ENCODE measurements around the gene FRRS1. TPM values are rescaled to one million over a fixed set of nuclear protein-coding genes. Genes with fewer than 3 reads are reported as not detected.
A peak's percentile ranks its signal among the peaks of the same experiment; 100 is the strongest.

The FRRS1 gene
- total and polyA plus RNA-seq, 10 of the 15 experiments (the other 5 are each of a cell fraction or from before 2014, with no cell fraction given) = 0.13 to 18.9 (median 8.0) TPM

DNA sequence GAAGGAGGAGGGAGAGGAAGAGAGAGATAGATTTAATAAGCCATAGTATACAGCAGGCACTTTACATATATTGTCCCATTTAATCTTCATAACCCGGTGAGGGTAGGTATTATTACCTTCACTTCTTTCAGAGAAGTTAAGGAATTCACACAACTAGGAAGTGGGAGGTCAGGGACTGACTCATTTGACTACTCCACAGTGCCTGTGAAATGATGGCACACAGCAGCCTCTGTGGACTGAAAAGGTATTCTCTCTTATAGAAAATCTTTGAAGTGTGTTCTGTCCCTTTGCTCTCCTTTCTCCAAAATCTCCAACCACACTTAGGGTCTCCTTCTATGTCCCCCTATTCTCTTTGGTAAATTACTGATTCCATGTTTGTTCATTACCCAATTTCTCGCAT, 96.6 kb downstream of the FRRS1 start:
- WGBS (ENCODE audit: insufficient coverage, insufficient replicate concordance, low lambda C conversion rate, missing lambda C conversion rate) = 22% methylated on average over 2 of the region's 2 CpGs
- H3K4me2 ChIP-seq (ENCODE audit: control insufficient read depth, insufficient read depth) = no peak overlapping the region
- H3K27ac ChIP-seq (ENCODE audit: control insufficient read depth, insufficient read depth) = no peak overlapping the region
- H3K9me3 ChIP-seq (replicated peaks; ENCODE audit: control insufficient read depth, insufficient read depth, low read length) = no peaks in the 10 kb centered on the region
- H2AFZ ChIP-seq (ENCODE audit: control insufficient read depth, low read depth, low read length) = no peak overlapping the region
- RAD21 ChIA-PET (ENCODE audit: unreplicated experiment) = no interaction called here
- no peak overlapping the region for H3K4me3 ChIP-seq
- H3K4me1 ChIP-seq (ENCODE audit: control insufficient read depth, insufficient read depth, low read length) = no peaks in the 10 kb centered on the region
- H3K36me3 ChIP-seq (ENCODE audit: control insufficient read depth in 2 of 2, insufficient read depth in 2 of 2, low read length in 1 of 2) = no peaks in the 10 kb centered on the region
- no TSS peak for BruUV-seq (replicated peaks)
- H3K9ac ChIP-seq (ENCODE audit: control insufficient read depth, insufficient read depth, low read length) = no peak overlapping the region
- H3K27me3 ChIP-seq (replicated peaks in 1 of 2; ENCODE audit: control insufficient read depth in 2 of 2, insufficient read depth in 2 of 2, low read length in 1 of 2) = no peaks in the 10 kb centered on the region
- SMC1A ChIA-PET (ENCODE audit: uncharacterized antibody, unreplicated experiment) = no interaction called here
- no peaks in the 10 kb centered on the region for H4K20me1 ChIP-seq (ENCODE audit: control insufficient read depth, insufficient read depth)
- POLR2A ChIA-PET = no interaction called here
- DNase-seq (ENCODE audit: low read depth, low spot score) (no peak), ATAC-seq (peak; percentile 32; the same call in 1 of the 3 replicates), FAIRE-seq (no peak)
- in situ Hi-C loops (cut with MboI) (no loop called here), intact Hi-C loops (cut with micrococcal nuclease; ENCODE audit: unreplicated experiment) (no loop called here)
- CTCF ChIA-PET = interaction anchor here (1.3 kb wide), 1 partner anchor 15 kb away, joined by 5 read pairs; no protein-coding TSS in a partner anchor
- no peaks in the 10 kb centered on the region for H3K79me2 ChIP-seq (ENCODE audit: control insufficient read depth, insufficient read depth, low read length)
- TF ChIP-seq TAF1 (IDR thresholded peaks at IDR 0.05; ENCODE audit: borderline replicate concordance, low read depth, low read length) (no peak), ZNF274 (IDR thresholded peaks at IDR 0.05; ENCODE audit: insufficient read depth, insufficient read length) (no peak), RAD21 (IDR thresholded peaks at IDR 0.05; ENCODE audit: insufficient read depth, low read depth, low read length) (no peak), TCF12 (IDR thresholded peaks at IDR 0.05; ENCODE audit: low read depth, low read length) (no peak), SMAD5 (IDR thresholded peaks at IDR 0.05; ENCODE audit: low read depth) (no peak), STAT1 (conservative IDR thresholded peaks at IDR 0.05) (no peak), SMARCA5 (IDR thresholded peaks at IDR 0.05) (no peak), STAT3 (IDR thresholded peaks at IDR 0.05; ENCODE audit: low read depth, low read length) (no peak), CBX5 (IDR thresholded peaks at IDR 0.05; ENCODE audit: low read depth) (no peak), PML (IDR thresholded peaks at IDR 0.05; ENCODE audit: low read length) (no peak), SMAD1 (IDR thresholded peaks at IDR 0.05; ENCODE audit: low read depth, partially characterized antibody) (no peak), NR2C2 (IDR thresholded peaks at IDR 0.05; ENCODE audit: borderline replicate concordance, control insufficient read depth, insufficient read length, low read depth) (no peak), SP1 (IDR thresholded peaks at IDR 0.05; ENCODE audit: low read depth, low read length) (no peak)
- TF ChIP-seq, protein P1, sequence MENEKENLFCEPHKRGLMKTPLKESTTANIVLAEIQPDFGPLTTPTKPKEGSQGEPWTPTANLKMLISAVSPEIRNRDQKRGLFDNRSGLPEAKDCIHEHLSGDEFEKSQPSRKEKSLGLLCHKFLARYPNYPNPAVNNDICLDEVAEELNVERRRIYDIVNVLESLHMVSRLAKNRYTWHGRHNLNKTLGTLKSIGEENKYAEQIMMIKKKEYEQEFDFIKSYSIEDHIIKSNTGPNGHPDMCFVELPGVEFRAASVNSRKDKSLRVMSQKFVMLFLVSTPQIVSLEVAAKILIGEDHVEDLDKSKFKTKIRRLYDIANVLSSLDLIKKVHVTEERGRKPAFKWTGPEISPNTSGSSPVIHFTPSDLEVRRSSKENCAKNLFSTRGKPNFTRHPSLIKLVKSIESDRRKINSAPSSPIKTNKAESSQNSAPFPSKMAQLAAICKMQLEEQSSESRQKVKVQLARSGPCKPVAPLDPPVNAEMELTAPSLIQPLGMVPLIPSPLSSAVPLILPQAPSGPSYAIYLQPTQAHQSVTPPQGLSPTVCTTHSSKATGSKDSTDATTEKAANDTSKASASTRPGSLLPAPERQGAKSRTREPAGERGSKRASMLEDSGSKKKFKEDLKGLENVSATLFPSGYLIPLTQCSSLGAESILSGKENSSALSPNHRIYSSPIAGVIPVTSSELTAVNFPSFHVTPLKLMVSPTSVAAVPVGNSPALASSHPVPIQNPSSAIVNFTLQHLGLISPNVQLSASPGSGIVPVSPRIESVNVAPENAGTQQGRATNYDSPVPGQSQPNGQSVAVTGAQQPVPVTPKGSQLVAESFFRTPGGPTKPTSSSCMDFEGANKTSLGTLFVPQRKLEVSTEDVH (IDR thresholded peaks at IDR 0.05; ENCODE audit: low read depth, partially characterized antibody) = no peak
- TF ChIP-seq, protein P2, sequence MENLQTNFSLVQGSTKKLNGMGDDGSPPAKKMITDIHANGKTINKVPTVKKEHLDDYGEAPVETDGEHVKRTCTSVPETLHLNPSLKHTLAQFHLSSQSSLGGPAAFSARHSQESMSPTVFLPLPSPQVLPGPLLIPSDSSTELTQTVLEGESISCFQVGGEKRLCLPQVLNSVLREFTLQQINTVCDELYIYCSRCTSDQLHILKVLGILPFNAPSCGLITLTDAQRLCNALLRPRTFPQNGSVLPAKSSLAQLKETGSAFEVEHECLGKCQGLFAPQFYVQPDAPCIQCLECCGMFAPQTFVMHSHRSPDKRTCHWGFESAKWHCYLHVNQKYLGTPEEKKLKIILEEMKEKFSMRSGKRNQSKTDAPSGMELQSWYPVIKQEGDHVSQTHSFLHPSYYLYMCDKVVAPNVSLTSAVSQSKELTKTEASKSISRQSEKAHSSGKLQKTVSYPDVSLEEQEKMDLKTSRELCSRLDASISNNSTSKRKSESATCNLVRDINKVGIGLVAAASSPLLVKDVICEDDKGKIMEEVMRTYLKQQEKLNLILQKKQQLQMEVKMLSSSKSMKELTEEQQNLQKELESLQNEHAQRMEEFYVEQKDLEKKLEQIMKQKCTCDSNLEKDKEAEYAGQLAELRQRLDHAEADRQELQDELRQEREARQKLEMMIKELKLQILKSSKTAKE (IDR thresholded peaks at IDR 0.05; ENCODE audit: low read depth, poor library complexity, severe bottlenecking) = no peak
- TF ChIP-seq, protein P3, sequence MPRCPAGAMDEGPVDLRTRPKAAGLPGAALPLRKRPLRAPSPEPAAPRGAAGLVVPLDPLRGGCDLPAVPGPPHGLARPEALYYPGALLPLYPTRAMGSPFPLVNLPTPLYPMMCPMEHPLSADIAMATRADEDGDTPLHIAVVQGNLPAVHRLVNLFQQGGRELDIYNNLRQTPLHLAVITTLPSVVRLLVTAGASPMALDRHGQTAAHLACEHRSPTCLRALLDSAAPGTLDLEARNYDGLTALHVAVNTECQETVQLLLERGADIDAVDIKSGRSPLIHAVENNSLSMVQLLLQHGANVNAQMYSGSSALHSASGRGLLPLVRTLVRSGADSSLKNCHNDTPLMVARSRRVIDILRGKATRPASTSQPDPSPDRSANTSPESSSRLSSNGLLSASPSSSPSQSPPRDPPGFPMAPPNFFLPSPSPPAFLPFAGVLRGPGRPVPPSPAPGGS (IDR thresholded peaks at IDR 0.05; ENCODE audit: borderline replicate concordance, insufficient read depth, low read depth, low read length, poor library complexity, severe bottlenecking) = no peak
- TF ChIP-seq, protein P4, sequence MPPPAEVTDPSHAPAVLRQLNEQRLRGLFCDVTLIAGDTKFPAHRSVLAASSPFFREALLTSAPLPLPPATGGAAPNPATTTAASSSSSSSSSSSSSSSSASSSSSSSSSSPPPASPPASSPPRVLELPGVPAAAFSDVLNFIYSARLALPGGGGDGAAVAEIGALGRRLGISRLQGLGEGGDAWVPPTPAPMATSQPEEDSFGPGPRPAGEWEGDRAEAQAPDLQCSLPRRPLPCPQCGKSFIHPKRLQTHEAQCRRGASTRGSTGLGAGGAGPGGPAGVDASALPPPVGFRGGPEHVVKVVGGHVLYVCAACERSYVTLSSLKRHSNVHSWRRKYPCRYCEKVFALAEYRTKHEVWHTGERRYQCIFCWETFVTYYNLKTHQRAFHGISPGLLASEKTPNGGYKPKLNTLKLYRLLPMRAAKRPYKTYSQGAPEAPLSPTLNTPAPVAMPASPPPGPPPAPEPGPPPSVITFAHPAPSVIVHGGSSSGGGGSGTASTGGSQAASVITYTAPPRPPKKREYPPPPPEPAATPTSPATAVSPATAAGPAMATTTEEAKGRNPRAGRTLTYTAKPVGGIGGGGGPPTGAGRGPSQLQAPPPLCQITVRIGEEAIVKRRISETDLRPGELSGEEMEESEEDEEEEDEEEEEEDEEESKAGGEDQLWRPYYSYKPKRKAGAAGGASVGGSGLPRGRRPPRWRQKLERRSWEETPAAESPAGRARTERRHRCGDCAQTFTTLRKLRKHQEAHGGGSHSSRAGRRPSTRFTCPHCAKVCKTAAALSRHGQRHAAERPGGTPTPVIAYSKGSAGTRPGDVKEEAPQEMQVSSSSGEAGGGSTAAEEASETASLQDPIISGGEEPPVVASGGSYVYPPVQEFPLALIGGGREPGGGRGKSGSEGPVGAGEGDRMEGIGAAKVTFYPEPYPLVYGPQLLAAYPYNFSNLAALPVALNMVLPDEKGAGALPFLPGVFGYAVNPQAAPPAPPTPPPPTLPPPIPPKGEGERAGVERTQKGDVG (CRISPR knock-in tag; IDR thresholded peaks at IDR 0.05) = no peak
